GM18867 (cell line): ENCODE data around the gene MFAP3.
"Not testable (repeated sequence)": the region's sequence is repeated elsewhere in the genome, so short reads cannot be mapped to it uniquely, and the experiment has no call there.

ENCODE experiments used
- ATAC-seq: cut with Tn5 transposase; IDR thresholded peaks from one replicate; pipeline ENCODE4 v1.9.1; 2021; ENCODE audit warnings: mild to moderate bottlenecking, moderate library complexity; ENCODE audit not compliant: unreplicated experiment

MFAP3 gene

DNA sequence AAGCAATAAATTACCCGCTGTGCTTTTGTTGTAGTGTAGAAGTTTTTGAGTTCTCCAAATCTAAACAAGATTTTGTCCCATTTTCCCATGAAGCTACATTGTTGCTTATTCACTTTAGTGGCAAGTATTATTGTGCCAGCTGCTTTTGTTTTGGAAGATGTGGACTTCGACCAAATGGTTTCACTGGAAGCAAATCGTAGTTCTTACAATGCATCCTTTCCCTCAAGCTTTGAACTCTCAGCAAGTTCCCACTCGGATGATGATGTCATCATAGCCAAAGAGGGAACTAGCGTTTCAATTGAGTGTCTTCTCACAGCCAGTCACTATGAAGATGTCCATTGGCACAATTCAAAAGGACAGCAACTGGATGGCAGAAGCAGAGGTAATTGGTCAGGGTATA lies 10.9 kb downstream of the MFAP3 start:
- no peak for ATAC-seq

GRCh38 chr5:154053468-154053867 lies 14.7 kb downstream of the MFAP3 start:
- no peak for ATAC-seq

DNA sequence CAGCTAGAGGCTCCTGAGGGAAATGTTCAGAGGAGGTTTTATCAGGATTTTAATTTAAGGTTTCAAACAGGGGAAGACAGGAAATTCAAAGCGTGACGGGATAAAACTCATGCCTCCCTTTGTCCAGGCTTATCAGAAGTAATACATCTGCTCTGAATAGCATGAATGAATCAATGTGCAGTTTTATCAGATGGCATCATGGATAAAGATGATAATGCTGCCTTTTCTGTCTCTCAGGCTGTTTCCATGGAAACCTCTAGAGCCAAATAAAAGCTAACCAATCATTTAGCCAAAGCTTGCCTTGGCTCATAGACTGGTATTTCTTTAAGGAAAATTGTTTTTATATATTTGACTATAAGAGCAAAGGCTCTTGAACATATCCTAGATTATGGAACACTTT lies 16.4 kb downstream of the MFAP3 start:
- ATAC-seq: no peak

DNA sequence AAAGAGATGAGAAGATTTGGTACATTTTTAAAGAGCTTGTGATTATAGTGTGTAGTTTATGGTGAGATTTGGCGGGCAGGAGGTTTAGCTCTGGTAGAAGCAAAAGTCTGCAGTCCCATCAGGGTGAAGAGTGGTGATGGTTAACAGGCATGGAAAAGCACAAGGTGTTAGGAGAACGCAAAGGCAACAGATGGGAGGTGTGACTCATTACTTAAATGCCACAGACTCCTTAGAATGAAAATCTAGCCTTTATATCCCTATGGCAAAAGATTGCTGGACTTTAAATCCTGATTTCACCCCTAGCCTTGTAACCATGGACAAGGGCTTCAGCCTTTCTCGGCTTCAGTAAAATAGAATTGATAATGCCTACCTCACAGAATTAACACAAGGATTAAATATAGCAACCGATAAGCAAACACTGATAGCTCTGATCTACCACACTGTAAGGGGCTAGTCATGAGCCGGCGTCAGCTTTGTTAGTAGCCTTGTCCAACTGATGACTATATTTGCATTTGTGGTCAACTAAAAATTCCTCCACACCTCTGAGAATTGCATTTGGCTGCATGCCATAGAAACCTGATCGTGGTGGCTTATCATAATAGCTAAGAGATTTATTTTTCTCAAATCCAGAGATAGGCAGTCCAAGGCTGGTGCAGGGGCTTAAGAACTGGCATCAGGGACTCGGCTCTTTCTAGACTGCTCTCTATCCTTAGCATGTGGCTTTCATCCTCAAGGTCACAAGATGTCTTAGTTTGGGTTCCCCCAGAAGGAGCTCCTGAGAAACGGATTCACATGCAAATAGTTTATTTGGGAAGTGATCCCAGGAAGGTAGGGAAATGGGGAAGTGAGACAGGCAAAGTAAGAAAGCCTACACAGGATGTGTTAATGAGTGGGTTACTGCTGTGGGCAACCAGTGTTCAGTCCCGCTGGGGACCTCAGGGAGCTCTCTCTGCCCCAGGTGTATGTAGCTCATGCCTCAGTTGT lies 19.6 kb downstream of the MFAP3 start:
- ATAC-seq: peak; percentile 79

GRCh38 chr5:154059039-154059430 lies 20.3 kb downstream of the MFAP3 start:
- peak; percentile 71 for ATAC-seq

DNA sequence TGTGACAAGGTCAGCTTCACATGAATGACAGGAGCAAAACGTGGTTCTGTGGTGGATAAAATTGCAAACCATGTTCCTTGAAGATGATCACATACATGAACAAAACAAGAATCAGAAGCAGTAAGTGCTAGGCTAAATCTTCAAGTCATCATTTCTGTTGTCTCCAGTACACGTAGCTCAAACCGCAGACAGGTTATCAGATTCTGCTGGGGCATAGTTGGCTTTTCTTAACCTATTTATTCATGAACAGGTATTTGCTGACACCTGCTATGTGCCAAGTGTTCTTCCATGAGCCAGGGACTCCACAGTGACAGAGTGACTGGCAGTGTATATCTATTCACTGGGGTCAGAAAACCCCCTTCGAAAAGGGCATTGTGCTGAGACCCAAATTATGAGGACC lies 20.8 kb downstream of the MFAP3 start:
- ATAC-seq: no peak

DNA sequence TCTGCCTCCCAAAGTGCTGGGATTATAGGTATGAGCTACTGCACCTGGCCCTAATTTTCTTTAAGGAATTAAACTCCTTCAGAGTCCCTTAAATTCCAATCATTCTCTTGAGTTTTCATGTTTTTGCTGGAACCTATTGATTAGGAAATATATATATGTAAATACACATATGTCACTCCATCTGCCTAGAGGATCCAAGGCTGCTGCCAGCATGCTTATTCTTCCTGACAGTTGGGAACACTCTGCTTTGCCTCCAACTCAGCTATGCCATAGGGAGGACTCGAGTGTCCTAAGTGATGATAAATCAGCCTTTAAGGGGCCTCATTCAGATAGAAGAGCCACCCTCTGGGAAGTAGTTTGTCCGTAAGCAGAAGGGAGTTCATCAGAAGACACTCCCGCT lies 21.8 kb downstream of the MFAP3 start:
- no peak for ATAC-seq

GRCh38 chr5:154063372-154063771 lies 24.6 kb downstream of the MFAP3 start:
- ATAC-seq: no peak

- ATAC-seq: no peak
These were observed 27.2 kb downstream of the MFAP3 start for GRCh38 chr5:154065971-154066370.

- not testable (repeated sequence) for ATAC-seq
These were observed 31.1 kb downstream of the MFAP3 start for GRCh38 chr5:154069854-154070253.

GRCh38 chr5:154071799-154072413 lies 33.1 kb downstream of the MFAP3 start:
- peak; percentile 29 for ATAC-seq

- peak; percentile 96 for ATAC-seq
These were observed 33.8 kb downstream of the MFAP3 start for GRCh38 chr5:154072414-154073171.

GRCh38 chr5:154076240-154076922 lies 37.6 kb downstream of the MFAP3 start:
- no peak for ATAC-seq

DNA sequence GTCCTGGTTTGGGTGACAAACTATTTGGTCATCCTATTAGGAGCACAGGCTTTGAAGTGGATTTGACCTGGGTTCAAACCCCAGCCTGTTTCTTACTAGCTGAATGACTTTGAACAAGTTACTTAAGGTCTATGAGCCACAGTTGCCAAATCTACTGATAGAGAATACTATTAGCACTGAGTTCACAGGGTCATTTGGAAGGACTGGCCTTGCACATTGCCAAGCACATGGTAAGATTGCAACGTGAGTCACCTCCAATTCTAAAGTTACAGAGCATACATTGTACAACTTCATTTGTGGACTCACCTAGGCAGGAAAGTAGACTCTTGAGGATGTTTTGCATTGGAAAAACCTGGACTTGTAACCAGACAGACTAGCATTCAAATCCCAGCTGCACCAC lies 38.9 kb downstream of the MFAP3 start:
- ATAC-seq: no peak

DNA sequence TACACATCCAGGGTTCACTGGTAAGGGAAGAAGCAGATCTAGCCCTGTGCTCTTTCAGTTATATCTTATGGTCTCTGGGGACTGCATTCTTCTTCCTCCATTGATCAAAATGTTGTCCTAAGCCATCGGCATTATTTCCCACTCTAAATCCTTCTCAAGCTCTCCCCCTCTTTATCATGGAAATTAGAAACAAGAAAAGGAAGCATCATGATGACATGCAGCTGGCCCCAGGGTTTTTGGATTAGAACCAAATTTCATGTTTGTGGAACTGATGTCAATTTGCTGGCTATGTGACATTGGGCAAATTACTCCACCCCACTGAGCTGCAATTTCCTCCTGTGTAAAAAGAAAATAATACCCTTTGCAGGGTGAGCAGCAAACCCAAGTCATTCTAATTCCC lies 39.5 kb downstream of the MFAP3 start:
- ATAC-seq: no peak

GRCh38 chr5:154081246-154081645 lies 42.5 kb downstream of the MFAP3 start:
- no peak for ATAC-seq

DNA sequence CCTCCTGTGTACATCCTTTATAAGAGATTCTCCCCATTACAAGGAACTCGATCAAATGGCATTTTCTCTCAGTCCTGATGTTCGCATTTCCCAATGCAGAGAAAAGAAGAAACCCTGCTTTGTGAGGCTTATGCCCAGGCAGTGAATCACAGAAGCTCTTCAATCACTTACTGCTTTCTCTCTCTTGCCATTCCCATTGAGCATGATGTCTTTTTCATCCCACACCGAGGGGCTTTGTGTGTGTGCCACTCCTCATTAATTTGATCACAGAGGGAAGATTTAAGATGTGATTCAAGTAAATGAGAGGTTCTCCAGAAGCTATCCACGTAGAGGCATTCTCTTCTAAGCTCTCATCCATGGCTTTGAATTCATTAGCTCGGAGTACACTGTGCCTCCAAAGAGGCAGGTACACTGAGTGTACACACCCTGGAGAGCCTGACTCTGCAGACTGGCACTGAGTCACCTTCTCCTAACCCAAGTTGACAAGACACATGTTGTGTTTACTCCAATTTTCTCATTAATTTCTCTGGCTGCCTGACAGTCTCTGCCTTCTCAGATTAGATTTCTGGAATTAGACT lies 45.4 kb downstream of the MFAP3 start:
- no peak for ATAC-seq

DNA sequence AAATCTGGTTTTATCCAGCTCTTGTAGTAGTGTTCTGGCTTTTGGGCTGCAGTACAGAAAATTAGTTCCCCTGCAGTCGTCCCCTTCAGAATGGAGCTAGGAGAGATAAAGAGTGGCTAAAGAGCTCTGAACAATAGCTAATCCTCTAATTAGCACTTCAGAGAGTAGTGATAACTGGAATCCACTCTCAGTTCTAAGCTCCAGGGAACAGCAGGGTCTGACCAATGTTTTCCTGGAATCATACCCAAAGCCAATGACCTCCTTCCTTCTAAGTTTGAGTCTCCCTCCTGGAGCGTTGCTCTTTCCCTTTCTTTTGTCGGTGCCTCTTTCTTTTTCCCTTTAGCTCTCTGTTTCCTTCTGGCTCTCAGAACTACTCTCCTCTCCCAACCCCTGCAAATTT lies 47.4 kb downstream of the MFAP3 start:
- ATAC-seq: no peak

GRCh38 chr5:154086641-154087040 lies 47.9 kb downstream of the MFAP3 start:
- ATAC-seq: no peak

- no peak for ATAC-seq
These were observed 48.5 kb downstream of the MFAP3 start for GRCh38 chr5:154087260-154087659.

DNA sequence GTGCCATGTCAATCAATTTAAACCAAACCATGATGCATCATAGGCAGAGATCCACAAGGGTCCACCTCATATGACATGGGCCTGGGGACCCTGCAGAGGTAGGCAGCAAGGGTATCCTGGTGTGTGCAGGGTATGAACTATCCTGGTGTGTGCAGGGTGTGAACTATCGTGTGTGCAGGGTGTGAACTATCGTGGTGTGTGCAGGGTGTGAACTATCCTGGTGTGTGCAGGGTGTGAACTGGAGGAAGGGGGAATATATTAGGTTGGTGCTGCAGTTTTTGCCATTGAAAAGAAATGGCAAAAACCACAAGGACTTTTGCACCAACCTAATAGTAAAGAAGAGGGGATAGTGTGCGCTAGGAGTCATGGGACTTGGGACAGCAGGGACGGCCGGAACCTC lies 50.0 kb downstream of the MFAP3 start:
- no peak for ATAC-seq
